Measurements from ENCODE around the gene PNRC2. TPM values are rescaled to one million over a fixed set of nuclear protein-coding genes. Genes with fewer than 3 reads are reported as not detected.

The PNRC2 gene
- total RNA-seq, 1 donor = 74.9 TPM

DNA sequence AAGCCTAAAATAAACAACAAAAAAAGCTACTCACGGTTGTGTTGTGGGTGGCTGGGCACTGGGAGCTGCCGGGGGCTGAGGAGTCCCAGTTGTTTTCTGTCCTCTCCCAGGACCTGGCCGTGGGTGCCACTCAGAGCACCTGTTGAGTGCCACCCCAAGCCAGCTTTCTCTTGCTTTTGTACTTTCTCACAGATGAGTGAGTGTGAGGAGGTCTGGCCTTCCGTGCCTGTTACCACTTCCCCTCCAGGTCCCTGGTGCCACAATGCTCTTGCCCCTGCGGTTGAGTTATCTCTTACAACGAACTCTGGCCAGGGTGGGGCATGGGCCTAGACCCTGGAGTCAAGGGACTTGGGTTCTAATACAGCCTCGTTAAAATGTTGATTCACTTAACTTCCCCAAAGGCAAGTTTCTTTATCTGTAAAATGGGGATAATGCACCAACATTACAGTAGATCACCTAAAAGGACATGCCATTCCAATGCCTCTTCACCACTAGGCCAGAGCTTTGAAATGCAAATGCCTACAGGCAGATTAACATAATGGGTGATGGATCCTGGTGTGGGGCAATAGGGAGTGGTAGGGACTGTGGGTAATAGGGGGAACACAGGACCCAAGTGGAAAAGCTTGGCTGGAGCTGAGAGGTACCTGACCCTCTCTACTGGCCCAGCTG lies 46.3 kb upstream of the PNRC2 start, which contains the start of gene CNR2:
TSS of gene CNR2 (minus strand) at position 151 of the 669 bp plus-strand sequence. CDS start 37,745 bp downstream, outside the sequence.
- Histone ChIP-seq H3K27me3 (ENCODE audit: insufficient read depth, low read length) (no peaks in the 10 kb centered on the region), H3K79me2 (ENCODE audit: insufficient read depth, low read length) (no peaks in the 10 kb centered on the region), H3K9me3 (ENCODE audit: low read depth, low read length) (peaks cover 2% of the 10 kb centered on the region), H3K4me2 (ENCODE audit: insufficient read depth, low read length) (no peak within 1 kb of the TSS), H3K36me3 (ENCODE audit: insufficient read depth, low read length) (no peaks in the 10 kb centered on the region), H3K27ac (ENCODE audit: low read depth, low read length) (no peak within 1 kb of the TSS), H4K20me1 (ENCODE audit: insufficient read depth, low read length) (no peaks in the 10 kb centered on the region), H3K4me1 (ENCODE audit: insufficient read depth, low read length) (no peaks in the 10 kb centered on the region), H2AFZ (ENCODE audit: low read length) (no peak within 1 kb of the TSS), H3K4me3 (ENCODE audit: insufficient read depth, low read length) (no peak within 1 kb of the TSS)
- no peak for DNase-seq (ENCODE audit: insufficient read length, low spot score, missing footprints)
- TF ChIP-seq, protein P1, sequence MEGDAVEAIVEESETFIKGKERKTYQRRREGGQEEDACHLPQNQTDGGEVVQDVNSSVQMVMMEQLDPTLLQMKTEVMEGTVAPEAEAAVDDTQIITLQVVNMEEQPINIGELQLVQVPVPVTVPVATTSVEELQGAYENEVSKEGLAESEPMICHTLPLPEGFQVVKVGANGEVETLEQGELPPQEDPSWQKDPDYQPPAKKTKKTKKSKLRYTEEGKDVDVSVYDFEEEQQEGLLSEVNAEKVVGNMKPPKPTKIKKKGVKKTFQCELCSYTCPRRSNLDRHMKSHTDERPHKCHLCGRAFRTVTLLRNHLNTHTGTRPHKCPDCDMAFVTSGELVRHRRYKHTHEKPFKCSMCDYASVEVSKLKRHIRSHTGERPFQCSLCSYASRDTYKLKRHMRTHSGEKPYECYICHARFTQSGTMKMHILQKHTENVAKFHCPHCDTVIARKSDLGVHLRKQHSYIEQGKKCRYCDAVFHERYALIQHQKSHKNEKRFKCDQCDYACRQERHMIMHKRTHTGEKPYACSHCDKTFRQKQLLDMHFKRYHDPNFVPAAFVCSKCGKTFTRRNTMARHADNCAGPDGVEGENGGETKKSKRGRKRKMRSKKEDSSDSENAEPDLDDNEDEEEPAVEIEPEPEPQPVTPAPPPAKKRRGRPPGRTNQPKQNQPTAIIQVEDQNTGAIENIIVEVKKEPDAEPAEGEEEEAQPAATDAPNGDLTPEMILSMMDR (IDR thresholded peaks at IDR 0.05; ENCODE audit: extremely low read depth, low read depth, low read length) = no peak

- Histone ChIP-seq H3K36me3 (ENCODE audit: insufficient read depth, low read length) (no peaks in the 10 kb centered on the region), H4K20me1 (ENCODE audit: insufficient read depth, low read length) (no peaks in the 10 kb centered on the region), H3K27ac (ENCODE audit: low read depth, low read length) (no peak overlapping the region), H3K4me3 (ENCODE audit: insufficient read depth, low read length) (no peak overlapping the region), H2AFZ (ENCODE audit: low read length) (no peak overlapping the region), H3K4me2 (ENCODE audit: insufficient read depth, low read length) (no peak overlapping the region), H3K79me2 (ENCODE audit: insufficient read depth, low read length) (no peaks in the 10 kb centered on the region), H3K9me3 (ENCODE audit: low read depth, low read length) (no peaks in the 10 kb centered on the region), H3K4me1 (ENCODE audit: insufficient read depth, low read length) (peaks cover 3% of the 10 kb centered on the region), H3K27me3 (ENCODE audit: insufficient read depth, low read length) (no peaks in the 10 kb centered on the region)
- TF ChIP-seq, protein P1 (IDR thresholded peaks at IDR 0.05; ENCODE audit: extremely low read depth, low read depth, low read length) = no peak
- DNase-seq (ENCODE audit: insufficient read length, low spot score, missing footprints) = no peak
Observed at GRCh38 chr1:23914921-23915320, 44.7 kb upstream of the PNRC2 start.

DNA sequence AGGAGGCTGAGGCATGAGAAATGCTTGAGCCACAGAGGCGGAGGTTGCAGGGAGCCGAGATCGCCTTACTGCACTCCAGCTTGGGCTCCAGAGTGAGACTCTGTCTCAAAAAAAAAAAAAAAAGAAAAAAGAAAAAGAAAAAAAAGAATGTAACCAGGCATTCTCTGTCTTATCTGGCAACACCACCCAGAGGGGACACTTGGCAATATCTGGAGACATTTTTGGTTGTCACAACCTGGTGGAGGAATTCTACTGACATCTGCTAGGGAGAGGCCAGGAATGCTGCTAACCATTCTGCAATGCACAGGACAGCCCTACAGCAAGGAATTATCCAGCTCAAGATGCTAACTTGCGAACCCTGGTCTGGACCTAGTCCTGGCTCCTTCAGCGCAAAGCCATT lies 44.2 kb upstream of the PNRC2 start:
- Histone ChIP-seq H3K4me1 (ENCODE audit: insufficient read depth, low read length) (peaks cover 7% of the 10 kb centered on the region), H3K27me3 (ENCODE audit: insufficient read depth, low read length) (no peaks in the 10 kb centered on the region), H2AFZ (ENCODE audit: low read length) (no peak overlapping the region), H3K4me2 (ENCODE audit: insufficient read depth, low read length) (no peak overlapping the region), H3K36me3 (ENCODE audit: insufficient read depth, low read length) (no peaks in the 10 kb centered on the region), H4K20me1 (ENCODE audit: insufficient read depth, low read length) (no peaks in the 10 kb centered on the region), H3K4me3 (ENCODE audit: insufficient read depth, low read length) (no peak overlapping the region), H3K9me3 (ENCODE audit: low read depth, low read length) (no peaks in the 10 kb centered on the region), H3K79me2 (ENCODE audit: insufficient read depth, low read length) (no peaks in the 10 kb centered on the region), H3K27ac (ENCODE audit: low read depth, low read length) (no peak overlapping the region)
- no peak for DNase-seq (ENCODE audit: insufficient read length, low spot score, missing footprints)
- TF ChIP-seq, protein P1 (IDR thresholded peaks at IDR 0.05; ENCODE audit: extremely low read depth, low read depth, low read length) = no peak

DNA sequence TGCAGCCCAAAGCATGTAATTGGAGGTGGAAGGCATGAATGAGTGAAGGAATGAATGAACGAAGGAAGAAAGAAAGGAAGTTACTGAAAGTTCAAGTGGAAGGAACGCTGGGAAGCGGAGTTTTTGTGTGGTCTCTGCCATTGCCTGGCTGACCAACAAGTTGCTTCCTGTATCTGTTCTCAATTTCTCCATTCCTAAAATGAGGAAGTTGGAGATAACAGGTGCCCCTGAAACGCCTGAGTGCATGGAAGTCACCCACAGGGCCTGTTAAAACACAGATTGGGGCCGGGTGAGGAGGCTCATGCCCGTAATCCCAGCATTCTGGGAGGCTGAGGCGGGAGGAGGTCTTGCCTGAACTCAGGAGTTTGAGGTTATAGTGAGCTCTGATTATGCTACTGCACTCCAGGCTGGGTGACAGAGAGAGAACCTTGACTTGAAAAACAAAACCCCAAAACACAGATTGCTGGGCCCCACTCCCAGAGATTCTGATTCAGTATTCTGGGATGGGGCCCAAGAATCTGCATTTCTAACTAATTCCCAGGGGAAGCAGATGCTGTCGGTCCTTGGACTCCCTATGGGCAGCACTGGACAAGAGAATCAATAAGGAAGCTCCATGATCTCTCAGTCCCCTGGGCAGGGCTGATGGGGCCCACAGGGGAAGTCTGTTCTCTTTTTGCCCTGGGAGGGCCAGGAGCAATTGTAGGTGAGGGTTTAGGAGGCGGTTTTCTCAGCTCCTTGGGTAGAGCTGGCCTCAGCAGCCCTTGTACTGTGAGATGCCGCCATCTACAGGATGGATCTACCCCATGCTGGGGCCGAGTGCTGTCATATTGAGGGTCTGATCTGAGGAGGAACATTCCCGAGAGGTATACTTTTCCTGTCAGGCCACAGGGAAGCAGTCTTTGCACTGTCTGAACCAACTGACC lies 43.2 kb upstream of the PNRC2 start:
- TF ChIP-seq, protein P1 (IDR thresholded peaks at IDR 0.05; ENCODE audit: extremely low read depth, low read depth, low read length) = peak; percentile 72
- Histone ChIP-seq H3K4me3 (ENCODE audit: insufficient read depth, low read length) (no peak overlapping the region), H4K20me1 (ENCODE audit: insufficient read depth, low read length) (no peaks in the 10 kb centered on the region), H3K9me3 (ENCODE audit: low read depth, low read length) (no peaks in the 10 kb centered on the region), H3K4me1 (ENCODE audit: insufficient read depth, low read length) (peaks cover 7% of the 10 kb centered on the region), H3K4me2 (ENCODE audit: insufficient read depth, low read length) (no peak overlapping the region), H3K27me3 (ENCODE audit: insufficient read depth, low read length) (no peaks in the 10 kb centered on the region), H3K27ac (ENCODE audit: low read depth, low read length) (no peak overlapping the region), H2AFZ (ENCODE audit: low read length) (peak overlapping the region; percentile 18), H3K36me3 (ENCODE audit: insufficient read depth, low read length) (no peaks in the 10 kb centered on the region), H3K79me2 (ENCODE audit: insufficient read depth, low read length) (no peaks in the 10 kb centered on the region)
- peak; percentile 87 for DNase-seq (ENCODE audit: insufficient read length, low spot score, missing footprints)

Measured in osteoblast (primary cell).